ENCODE measurements around the gene CBX1. TPM values are rescaled to one million over a fixed set of nuclear protein-coding genes. Genes with fewer than 3 reads are reported as not detected.
"Not testable (repeated sequence)": the region's sequence is repeated elsewhere in the genome, so short reads cannot be mapped to it uniquely, and the experiment has no call there.

Gene CBX1
- total RNA-seq, 2 experiments from 2014 or later: 55.3 to 56.7 TPM

- H3K4me1 Mint-ChIP-seq (ENCODE audit: low read depth); intact Hi-C loops (cut with micrococcal nuclease); POLR2A ChIA-PET; DNase-seq; H3K36me3 Mint-ChIP-seq; H3K4me3 Mint-ChIP-seq; H3K27ac Mint-ChIP-seq; H3K9me3 Mint-ChIP-seq: not testable (repeated sequence)
- peaks cover 42% of the 10 kb centered on the region for H3K27me3 Mint-ChIP-seq
- CTCF ChIA-PET: interaction anchor here (1.4 to 4.9 kb wide), 5 partner anchors 8 to 64 kb away, joined by 3 to 40 read pairs (median 9); partner anchors contain the start of gene CDK5RAP3
Observed at GRCh38 chr17:48034734-48035133, 66.5 kb downstream of the CBX1 start.

- no peaks in the 10 kb centered on the region for H3K4me1 Mint-ChIP-seq (ENCODE audit: low read depth)
- ChIA-PET POLR2A (no interaction called here), CTCF (interaction anchor here (1.1 to 1.6 kb wide), 3 partner anchors 11 to 43 kb away, joined by 3 to 5 read pairs (median 4); no protein-coding TSS in a partner anchor)
- no peak overlapping the region for H3K27ac Mint-ChIP-seq
- no peaks in the 10 kb centered on the region for H3K36me3 Mint-ChIP-seq
- no peak for DNase-seq
- H3K4me3 Mint-ChIP-seq: no peak overlapping the region
- intact Hi-C loops (cut with micrococcal nuclease): no loop called here
- H3K27me3 Mint-ChIP-seq: peaks cover 28% of the 10 kb centered on the region
- H3K9me3 Mint-ChIP-seq: no peaks in the 10 kb centered on the region
Observed at GRCh38 chr17:48031966-48032365, 69.3 kb downstream of the CBX1 start.

- no peak overlapping the region for H3K27ac Mint-ChIP-seq
- POLR2A ChIA-PET: no interaction called here
Observed at GRCh38 chr17:48030531-48030930, 70.7 kb downstream of the CBX1 start.

GRCh38 chr17:48028736-48029135 is 72.5 kb downstream of the CBX1 start:
- H3K36me3 Mint-ChIP-seq: no peaks in the 10 kb centered on the region
- intact Hi-C loops (cut with micrococcal nuclease): loop anchor here (5.0 kb wide), 2 partner anchors 564 to 584 kb away; partner anchors contain the start of genes HOXB3, HOXB5 and HOXB7
- H3K4me3 Mint-ChIP-seq: no peak overlapping the region
- H3K27ac Mint-ChIP-seq: no peak overlapping the region
- peaks cover 20% of the 10 kb centered on the region for H3K27me3 Mint-ChIP-seq
- POLR2A ChIA-PET: no interaction called here
- H3K9me3 Mint-ChIP-seq: no peaks in the 10 kb centered on the region
- CTCF ChIA-PET: interaction anchor here (0.8 to 4.6 kb wide), 3 partner anchors 18 to 46 kb away, joined by 3 to 137 read pairs (median 3); no protein-coding TSS in a partner anchor
- no peak for DNase-seq
- peaks cover 20% of the 10 kb centered on the region for H3K4me1 Mint-ChIP-seq (ENCODE audit: low read depth)

More at GRCh38 chr17:48030531-48030930, 70.7 kb downstream of the CBX1 start:
- no peak overlapping the region for H3K4me3 Mint-ChIP-seq
- no peak for DNase-seq
- CTCF ChIA-PET: interaction anchor here (1.3 to 1.7 kb wide), 4 partner anchors 13 to 44 kb away, joined by 3 to 5 read pairs (median 4); no protein-coding TSS in a partner anchor
- H3K9me3 Mint-ChIP-seq: no peaks in the 10 kb centered on the region
- H3K4me1 Mint-ChIP-seq (ENCODE audit: low read depth): peaks cover 8% of the 10 kb centered on the region
- peaks cover 22% of the 10 kb centered on the region for H3K27me3 Mint-ChIP-seq
- no peaks in the 10 kb centered on the region for H3K36me3 Mint-ChIP-seq
- intact Hi-C loops (cut with micrococcal nuclease): no loop called here

GRCh38 chr17:48027322-48027981 is 73.8 kb downstream of the CBX1 start:
- intact Hi-C loops (cut with micrococcal nuclease): loop anchor here (5.0 kb wide), 2 partner anchors 565 to 585 kb away; partner anchors contain the start of genes HOXB3, HOXB5 and HOXB7
- Mint-ChIP-seq H3K4me3 (no peak overlapping the region), H3K36me3 (no peaks in the 10 kb centered on the region), H3K4me1 (ENCODE audit: low read depth) (peaks cover 22% of the 10 kb centered on the region), H3K27me3 (peaks cover 13% of the 10 kb centered on the region), H3K27ac (no peak overlapping the region), H3K9me3 (no peaks in the 10 kb centered on the region)
- no peak for DNase-seq
- ChIA-PET POLR2A (interaction anchor here (1.2 to 2.4 kb wide), 2 partner anchors 9 to 21 kb away, joined by 4 to 10 read pairs; partner anchors contain the start of gene NFE2L1), CTCF (interaction anchor here (0.5 to 4.6 kb wide), 24 partner anchors 9 to 599 kb away, joined by 3 to 137 read pairs (median 8); partner anchors contain the start of genes COPZ2, HOXB5, HOXB9 and NFE2L1)

- CTCF ChIA-PET: interaction anchor here (0.5 to 4.6 kb wide), 29 partner anchors 9 to 599 kb away, joined by 3 to 137 read pairs (median 6); partner anchors contain the start of genes CDK5RAP3, COPZ2, HOXB5 and HOXB9
- intact Hi-C loops (cut with micrococcal nuclease): loop anchor here (5.0 kb wide), 2 partner anchors 566 to 586 kb away; partner anchors contain the start of genes HOXB3, HOXB5 and HOXB7
- POLR2A ChIA-PET: interaction anchor here (0.5 to 2.4 kb wide), 3 partner anchors 10 to 268 kb away, joined by 3 to 10 read pairs (median 4); partner anchors contain the start of gene NFE2L1
- peak; percentile 83 for DNase-seq
- Mint-ChIP-seq H3K27ac (no peak overlapping the region), H3K4me3 (no peak overlapping the region), H3K4me1 (ENCODE audit: low read depth) (peaks cover 22% of the 10 kb centered on the region), H3K9me3 (no peaks in the 10 kb centered on the region), H3K27me3 (peaks cover 13% of the 10 kb centered on the region), H3K36me3 (no peaks in the 10 kb centered on the region)
Observed at GRCh38 chr17:48026502-48027321, 74.6 kb downstream of the CBX1 start.

GRCh38 chr17:48025904-48026501 is 75.3 kb downstream of the CBX1 start:
- no peaks in the 10 kb centered on the region for H3K36me3 Mint-ChIP-seq
- no peaks in the 10 kb centered on the region for H3K9me3 Mint-ChIP-seq
- H3K4me3 Mint-ChIP-seq: peak overlapping the region; percentile 82
- ChIA-PET POLR2A (interaction anchor here (0.5 to 2.4 kb wide), 6 partner anchors 11 to 269 kb away, joined by 3 to 10 read pairs (median 3); partner anchors contain the start of genes CDK5RAP3 and NFE2L1), CTCF (interaction anchor here (0.6 to 4.6 kb wide), 42 partner anchors 10 to 653 kb away, joined by 3 to 137 read pairs (median 4); partner anchors contain the start of genes CDK5RAP3, COPZ2, HOXB9 and NFE2L1)
- DNase-seq: no peak
- H3K27ac Mint-ChIP-seq: no peak overlapping the region
- intact Hi-C loops (cut with micrococcal nuclease): loop anchor here (1.0 to 5.0 kb wide), 8 partner anchors 22 to 586 kb away; partner anchors contain the start of genes CBX1, CDK5RAP3, HOXB3 and HOXB5
- H3K27me3 Mint-ChIP-seq: peaks cover 15% of the 10 kb centered on the region
- H3K4me1 Mint-ChIP-seq (ENCODE audit: low read depth): peaks cover 22% of the 10 kb centered on the region

- DNase-seq: peak; percentile 99
- POLR2A ChIA-PET: interaction anchor here (0.9 to 2.4 kb wide), 5 partner anchors 22 to 54 kb away, joined by 3 to 10 read pairs (median 3); partner anchors contain the start of genes CDK5RAP3 and NFE2L1
- H3K27me3 Mint-ChIP-seq: peaks cover 11% of the 10 kb centered on the region
- CTCF ChIA-PET: interaction anchor here (0.6 to 4.6 kb wide), 41 partner anchors 11 to 927 kb away, joined by 3 to 137 read pairs (median 4); partner anchors contain the start of genes CBX1, CDK5RAP3, COPZ2 and HOXB5
- intact Hi-C loops (cut with micrococcal nuclease): loop anchor here (1.0 to 5.0 kb wide), 8 partner anchors 23 to 587 kb away; partner anchors contain the start of genes CBX1, CDK5RAP3, HOXB3 and HOXB5
- H3K36me3 Mint-ChIP-seq: no peaks in the 10 kb centered on the region
- H3K9me3 Mint-ChIP-seq: no peaks in the 10 kb centered on the region
- H3K27ac Mint-ChIP-seq: peak overlapping the region; percentile 34
- H3K4me3 Mint-ChIP-seq: peak overlapping the region; percentile 82
- H3K4me1 Mint-ChIP-seq (ENCODE audit: low read depth): peaks cover 22% of the 10 kb centered on the region
Observed at GRCh38 chr17:48025040-48025903, 76.0 kb downstream of the CBX1 start.

GRCh38 chr17:48024149-48025039 is 76.9 kb downstream of the CBX1 start:
- H3K27ac Mint-ChIP-seq: peak overlapping the region; percentile 34
- no peaks in the 10 kb centered on the region for H3K9me3 Mint-ChIP-seq
- H3K36me3 Mint-ChIP-seq: no peaks in the 10 kb centered on the region
- peak overlapping the region; percentile 82 for H3K4me3 Mint-ChIP-seq
- POLR2A ChIA-PET: interaction anchor here (0.9 to 2.4 kb wide), 4 partner anchors 24 to 54 kb away, joined by 3 to 10 read pairs (median 3); partner anchors contain the start of genes CDK5RAP3 and NFE2L1
- DNase-seq: peak; percentile 65
- intact Hi-C loops (cut with micrococcal nuclease): loop anchor here (1.0 to 5.0 kb wide), 9 partner anchors 24 to 588 kb away; partner anchors contain the start of genes CBX1, CDK5RAP3, HOXB3 and HOXB5
- H3K4me1 Mint-ChIP-seq (ENCODE audit: low read depth): peaks cover 22% of the 10 kb centered on the region
- CTCF ChIA-PET: interaction anchor here (0.5 to 4.6 kb wide), 33 partner anchors 10 to 928 kb away, joined by 3 to 137 read pairs (median 7); partner anchors contain the start of genes CBX1, CDK5RAP3, COPZ2 and HOXB5
- H3K27me3 Mint-ChIP-seq: peaks cover 11% of the 10 kb centered on the region

Data from activated CD4-positive, alpha-beta memory T cell treated with anti-CD3 and anti-CD28 coated beads for 36 hours (primary cell).